Activated naive CD8-positive, alpha-beta T cell treated with anti-CD3 and anti-CD28 coated beads, Interleukin-2, amount 50 U/mL, for 16 hours (primary cell): ENCODE results near the gene PREB.

Experiments
- DNase-seq: peaks from one replicate; pipeline ENCODE4 v3.0.0-alpha.2; 2020; ENCODE audit warnings: low read depth, low spot score

PREB gene

GRCh38 chr2:27152796-27153464, 18.5 kb upstream of the PREB start:
- DNase-seq = no peak

- DNase-seq = no peak
Observed at GRCh38 chr2:27152102-27152795, 17.8 kb upstream of the PREB start.

- no peak for DNase-seq
Observed at GRCh38 chr2:27150639-27151230, 16.3 kb upstream of the PREB start.

- DNase-seq = no peak
Observed at GRCh38 chr2:27149570-27150405, 15.4 kb upstream of the PREB start.

GRCh38 chr2:27148801-27149439, 14.5 kb upstream of the PREB start, which contains the start of gene TCF23:
TSS of gene TCF23 (plus strand) at chr2:27149004. CDS start at chr2:27149134, 130 bp downstream.
- DNase-seq = no peak

- DNase-seq = no peak
Observed at GRCh38 chr2:27147935-27148334, 13.5 kb upstream of the PREB start.

GRCh38 chr2:27145682-27146081, 11.2 kb upstream of the PREB start:
- no peak for DNase-seq

GRCh38 chr2:27143285-27143684, 8.8 kb upstream of the PREB start:
- DNase-seq = no peak

GRCh38 chr2:27139310-27139709, 4.9 kb upstream of the PREB start, which contains the start of gene PRR30:
TSS of gene PRR30 (minus strand) at chr2:27139410. CDS start at chr2:27138329, 1,081 bp downstream.
- no peak for DNase-seq

GRCh38 chr2:27138111-27138510, 3.7 kb upstream of the PREB start:
- no peak for DNase-seq

GRCh38 chr2:27137322-27137935, 3.0 kb upstream of the PREB start:
- DNase-seq = no peak

- no peak for DNase-seq
Observed at GRCh38 chr2:27136751-27137150, 2.3 kb upstream of the PREB start.

- DNase-seq = no peak
Observed at GRCh38 chr2:27135478-27135955, 1.1 kb upstream of the PREB start.

- DNase-seq = no peak
Observed at GRCh38 chr2:27134781-27135477, 493 bp upstream of the PREB start.

GRCh38 chr2:27133195-27133875, 1.1 kb downstream of the PREB start:
- DNase-seq = no peak

GRCh38 chr2:27131429-27131828, 3.0 kb downstream of the PREB start:
- DNase-seq = no peak

- DNase-seq = no peak
Observed at GRCh38 chr2:27130396-27130795, 4.0 kb downstream of the PREB start.

- DNase-seq = no peak
Observed at GRCh38 chr2:27128668-27129571, 5.5 kb downstream of the PREB start.
